K562 (cell line): ENCODE data around the gene LAMTOR5. TPM values are rescaled to one million over a fixed set of nuclear protein-coding genes. Genes with fewer than 3 reads are reported as not detected.

Source experiments
- BRD9 ChIP-seq: fragments of 450-650 bp; IDR thresholded peaks from 2 replicates; pipeline ENCODE4 v1.6.1; 2018; ENCODE audit warnings: low read depth; ENCODE audit not compliant: partially characterized antibody
- CBX5 ChIP-seq: IDR thresholded peaks from 2 replicates; pipeline ENCODE4 v1.6.1; 2014; ENCODE audit warnings: low read depth, borderline replicate concordance
- ELF2 ChIP-seq: fragments of 250-450 bp; sonication (Bioruptor Pico); IDR thresholded peaks from 2 replicates; pipeline ENCODE4 v1.5.0; 2021; ENCODE audit warnings: mild to moderate bottlenecking
- ESRRB ChIP-seq: fragments of 250-450 bp; sonication (Bioruptor Pico); IDR thresholded peaks from 2 replicates; pipeline ENCODE4 v1.5.0; 2020; ENCODE audit warnings: mild to moderate bottlenecking, moderate library complexity, borderline replicate concordance
- EWSR1 ChIP-seq: fragments of 450-650 bp; IDR thresholded peaks from 2 replicates; pipeline ENCODE4 v1.6.1; 2018; ENCODE audit warnings: borderline replicate concordance, mild to moderate bottlenecking, low read depth, moderate library complexity; ENCODE audit not compliant: partially characterized antibody
- FOXO4 ChIP-seq: fragments of 450-650 bp; formaldehyde crosslinking; IDR thresholded peaks from 2 replicates; pipeline ENCODE4 v1.4.0; 2020; ENCODE audit warnings: mild to moderate bottlenecking, moderate library complexity
- IFI16 ChIP-seq: fragments of 250-450 bp; sonication (Bioruptor Pico); IDR thresholded peaks from 2 replicates; pipeline ENCODE4 v2.1.2; 2022; ENCODE audit warnings: mild to moderate bottlenecking, inconsistent platforms
- KDM1A ChIP-seq, 2 experiments: fragments of 450-650 bp; IDR thresholded peaks; 2 replicates each; pipeline ENCODE4 v1.6.1; 2016; ENCODE audit warnings: mild to moderate bottlenecking in 2 of 2
- NKRF ChIP-seq: fragments of 450-650 bp; IDR thresholded peaks from 2 replicates; pipeline ENCODE4 v1.6.1; 2016; ENCODE audit warnings: borderline replicate concordance
- SIX5 ChIP-seq, 2 experiments: IDR thresholded peaks; 2 replicates each; pipeline ENCODE4 v1.6.1; 2011; ENCODE audit warnings: low read length in 2 of 2, borderline replicate concordance in 1 of 2, low read depth in 1 of 2, mild to moderate bottlenecking in 1 of 2, moderate library complexity in 1 of 2; ENCODE audit not compliant: insufficient read depth in 1 of 2
- SNIP1 ChIP-seq: fragments of 450-650 bp; IDR thresholded peaks from 2 replicates; pipeline ENCODE4 v1.7.1; 2017; ENCODE audit warnings: low read depth, mild to moderate bottlenecking
- TARDBP ChIP-seq: fragments of 450-650 bp; IDR thresholded peaks from 2 replicates; pipeline ENCODE4 v1.6.1; 2016
- THRB ChIP-seq: fragments of 450-650 bp; formaldehyde crosslinking; conservative IDR thresholded peaks from 2 replicates; pipeline ENCODE4 v1.4.0; 2022; ENCODE audit warnings: mild to moderate bottlenecking, missing genetic modification characterization
- WHSC1 ChIP-seq: IDR thresholded peaks from one replicate; pipeline ENCODE4 v1.6.1; 2012; ENCODE audit warnings: low read length, control low read depth, inconsistent platforms
- XRCC5 ChIP-seq: fragments of 200-400 bp; formaldehyde crosslinking; IDR thresholded peaks from 2 replicates; pipeline ENCODE4 v1.6.1; 2017; ENCODE audit warnings: low read depth, mild to moderate bottlenecking, low read length
- ZNF586 ChIP-seq: fragments of 450-650 bp; formaldehyde crosslinking; conservative IDR thresholded peaks from 2 replicates; pipeline ENCODE4 v1.4.0; 2020; ENCODE audit warnings: mild to moderate bottlenecking, moderate library complexity
- polyA plus RNA-seq, 8 experiments: library from polyadenylated mRNA; depleted of rRNA in 4 of 8; stranded (reverse) in 5 of 8; unstranded in 3 of 8; fragments of >200 nt; fragmentation: Nextera tagmentation in 2 of 8; fragmentation: Illumina TruSeq in 1 of 8; extraction: Ambion mirVana in 2 of 8; extraction: Trizol in 1 of 8; gene quantifications; 2 replicates each; pipeline versions ENCODE4 v1.2.1 to v1.2.3, GENCODE V29; 2011 to 2014; ENCODE audit warnings: inconsistent platforms in 1 of 8, missing spikeins in 1 of 8
- total RNA-seq, 7 experiments: library from RNA; depleted of rRNA in 6 of 7; stranded (reverse); fragments of >200 nt in 6 of 7; fragmentation: Illumina TruSeq in 2 of 7; extraction: Trizol in 2 of 7; gene quantifications; 2 replicates each; pipeline versions ENCODE4 v1.2.1 to v1.2.3, GENCODE V29; 2011 to 2021; ENCODE audit warnings: low replicate concordance in 1 of 7
- TF ChIP-seq, protein P1 (sequence below): sonication (generic); formaldehyde crosslinking; IDR thresholded peaks from 2 replicates; pipeline ENCODE4 v1.8.1; 2023; ENCODE audit warnings: mild to moderate bottlenecking, missing genetic modification reagents
- TF ChIP-seq, protein P2 (sequence below): fragments of 450-650 bp; IDR thresholded peaks from 2 replicates; pipeline ENCODE4 v1.7.0; 2016; ENCODE audit warnings: borderline replicate concordance
- TF ChIP-seq, protein P3 (sequence below), 2 experiments: fragments of 200-800 bp in 1 of 2; sonication (Bioruptor generic) in 1 of 2; sonication (generic) in 1 of 2; formaldehyde crosslinking in 1 of 2; IDR thresholded peaks in 1 of 2; conservative IDR thresholded peaks in 1 of 2; 2 replicates each; pipeline versions ENCODE4 v1.5.0 to v1.6.1; 2016 to 2020; ENCODE audit warnings: missing compliant biosample characterization in 1 of 2, missing genetic modification characterization in 1 of 2, missing genetic modification reagents in 1 of 2

Gene LAMTOR5
- total and polyA plus RNA-seq, 9 of the 15 experiments (the other 6 are each of a cell fraction or from before 2014, with no cell fraction given), result 118 to 712 (median 241) TPM

DNA sequence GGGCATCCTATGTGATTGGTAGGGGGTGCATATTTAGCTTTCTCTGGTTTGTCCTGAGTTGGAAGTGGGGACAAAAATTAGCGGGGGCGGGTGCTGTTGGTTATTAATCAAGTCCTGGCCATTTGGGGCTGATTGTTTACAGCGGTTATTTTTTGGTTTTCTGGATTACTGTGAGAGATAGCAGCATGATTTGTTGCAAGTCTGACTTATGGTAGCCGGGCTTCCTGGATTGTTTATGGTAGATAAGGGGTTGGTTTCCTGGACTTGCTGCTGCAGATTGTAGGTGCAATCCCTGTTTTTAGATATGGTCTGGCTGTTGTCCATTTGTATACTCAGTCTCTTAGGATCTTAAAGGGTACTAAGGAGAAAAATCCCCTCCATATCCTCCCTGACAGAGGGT is 31.4 kb upstream of the LAMTOR5 start (continued):
- TF ChIP-seq, protein P1, sequence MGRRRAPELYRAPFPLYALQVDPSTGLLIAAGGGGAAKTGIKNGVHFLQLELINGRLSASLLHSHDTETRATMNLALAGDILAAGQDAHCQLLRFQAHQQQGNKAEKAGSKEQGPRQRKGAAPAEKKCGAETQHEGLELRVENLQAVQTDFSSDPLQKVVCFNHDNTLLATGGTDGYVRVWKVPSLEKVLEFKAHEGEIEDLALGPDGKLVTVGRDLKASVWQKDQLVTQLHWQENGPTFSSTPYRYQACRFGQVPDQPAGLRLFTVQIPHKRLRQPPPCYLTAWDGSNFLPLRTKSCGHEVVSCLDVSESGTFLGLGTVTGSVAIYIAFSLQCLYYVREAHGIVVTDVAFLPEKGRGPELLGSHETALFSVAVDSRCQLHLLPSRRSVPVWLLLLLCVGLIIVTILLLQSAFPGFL (CRISPR knock-in tag), result no peak
- TF ChIP-seq WHSC1 (no peak), NKRF (no peak), BRD9 (no peak), CBX5 (no peak), SNIP1 (no peak), TARDBP (no peak), IFI16 (CRISPR knock-in tag) (no peak), THRB (CRISPR knock-in tag) (no peak), FOXO4 (no peak), KDM1A (IDR thresholded peaks at IDR 0.05) (peak; percentile 97 to 98), EWSR1 (no peak), XRCC5 (no peak), ESRRB (CRISPR knock-in tag) (no peak), SIX5 (IDR thresholded peaks at IDR 0.05; ENCODE audit: borderline replicate concordance in 1 of 2, insufficient read depth in 1 of 2, low read depth in 1 of 2, low read length in 2 of 2) (no peak), ELF2 (CRISPR knock-in tag) (no peak), ZNF586 (no peak)
- TF ChIP-seq, protein P2, sequence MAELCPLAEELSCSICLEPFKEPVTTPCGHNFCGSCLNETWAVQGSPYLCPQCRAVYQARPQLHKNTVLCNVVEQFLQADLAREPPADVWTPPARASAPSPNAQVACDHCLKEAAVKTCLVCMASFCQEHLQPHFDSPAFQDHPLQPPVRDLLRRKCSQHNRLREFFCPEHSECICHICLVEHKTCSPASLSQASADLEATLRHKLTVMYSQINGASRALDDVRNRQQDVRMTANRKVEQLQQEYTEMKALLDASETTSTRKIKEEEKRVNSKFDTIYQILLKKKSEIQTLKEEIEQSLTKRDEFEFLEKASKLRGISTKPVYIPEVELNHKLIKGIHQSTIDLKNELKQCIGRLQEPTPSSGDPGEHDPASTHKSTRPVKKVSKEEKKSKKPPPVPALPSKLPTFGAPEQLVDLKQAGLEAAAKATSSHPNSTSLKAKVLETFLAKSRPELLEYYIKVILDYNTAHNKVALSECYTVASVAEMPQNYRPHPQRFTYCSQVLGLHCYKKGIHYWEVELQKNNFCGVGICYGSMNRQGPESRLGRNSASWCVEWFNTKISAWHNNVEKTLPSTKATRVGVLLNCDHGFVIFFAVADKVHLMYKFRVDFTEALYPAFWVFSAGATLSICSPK, result no peak
- TF ChIP-seq, protein P3, sequence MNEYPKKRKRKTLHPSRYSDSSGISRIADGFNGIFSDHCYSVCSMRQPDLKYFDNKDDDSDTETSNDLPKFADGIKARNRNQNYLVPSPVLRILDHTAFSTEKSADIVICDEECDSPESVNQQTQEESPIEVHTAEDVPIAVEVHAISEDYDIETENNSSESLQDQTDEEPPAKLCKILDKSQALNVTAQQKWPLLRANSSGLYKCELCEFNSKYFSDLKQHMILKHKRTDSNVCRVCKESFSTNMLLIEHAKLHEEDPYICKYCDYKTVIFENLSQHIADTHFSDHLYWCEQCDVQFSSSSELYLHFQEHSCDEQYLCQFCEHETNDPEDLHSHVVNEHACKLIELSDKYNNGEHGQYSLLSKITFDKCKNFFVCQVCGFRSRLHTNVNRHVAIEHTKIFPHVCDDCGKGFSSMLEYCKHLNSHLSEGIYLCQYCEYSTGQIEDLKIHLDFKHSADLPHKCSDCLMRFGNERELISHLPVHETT (CRISPR knock-in tag; conservative IDR thresholded peaks at IDR 0.05 in 1 of 2, IDR thresholded peaks at IDR 0.05 in 1 of 2), result no peak
